ENCODE measurements around the gene DNAJA3.
A peak's percentile ranks its signal among the peaks of the same experiment; 100 is the strongest.

The DNAJA3 gene

GRCh38 chr16:4477966-4478365 is 52.3 kb downstream of the DNAJA3 start:
- peak in 1 of 5 experiments; percentile 50 for DNase-seq

- peak in 1 of 5 experiments; percentile 57 for DNase-seq
Measured at GRCh38 chr16:4481526-4481925, 55.9 kb downstream of the DNAJA3 start.

GRCh38 chr16:4481963-4482362 is 56.3 kb downstream of the DNAJA3 start:
- DNase-seq: no peak

GRCh38 chr16:4486126-4486893 is 60.6 kb downstream of the DNAJA3 start:
- DNase-seq: no peak

GRCh38 chr16:4487955-4488498 is 62.4 kb downstream of the DNAJA3 start:
- peak in 1 of 5 experiments; percentile 13 for DNase-seq

GRCh38 chr16:4488499-4488967 is 62.9 kb downstream of the DNAJA3 start:
- DNase-seq: peak in 2 of 5 experiments; percentile 68 to 84

GRCh38 chr16:4489030-4489429 is 63.4 kb downstream of the DNAJA3 start:
- no peak for DNase-seq

GRCh38 chr16:4491898-4492297 is 66.2 kb downstream of the DNAJA3 start:
- no peak for DNase-seq

GRCh38 chr16:4494746-4495490 is 69.2 kb downstream of the DNAJA3 start:
- no peak for DNase-seq

GRCh38 chr16:4495766-4496165 is 70.1 kb downstream of the DNAJA3 start:
- no peak for DNase-seq

- no peak for DNase-seq
Measured at GRCh38 chr16:4496305-4496704, 70.6 kb downstream of the DNAJA3 start.

- DNase-seq: no peak
Measured at GRCh38 chr16:4498546-4499195, 73.0 kb downstream of the DNAJA3 start.

- DNase-seq: no peak
Measured at GRCh38 chr16:4499196-4499555, 73.5 kb downstream of the DNAJA3 start.

GRCh38 chr16:4500272-4500671 is 74.6 kb downstream of the DNAJA3 start:
- DNase-seq: no peak

- DNase-seq: no peak
Measured at GRCh38 chr16:4501071-4501478, 75.4 kb downstream of the DNAJA3 start.

GRCh38 chr16:4505356-4506147 is 79.9 kb downstream of the DNAJA3 start:
- DNase-seq: peak; percentile 23 to 94 (median 65)
